K562 (cell line): ENCODE measurements around the gene MVD.

Source experiments
- BDP1 ChIP-seq: IDR thresholded peaks from 3 replicates; pipeline ENCODE4 v1.6.1; 2011; ENCODE audit not compliant: insufficient read length, insufficient read depth
- RB1 ChIP-seq: fragments of 450-650 bp; IDR thresholded peaks from 2 replicates; pipeline ENCODE4 v1.6.1; 2017; ENCODE audit warnings: low read depth, mild to moderate bottlenecking
- SIRT6 ChIP-seq: IDR thresholded peaks from one replicate; pipeline ENCODE4 v1.6.1; 2012; ENCODE audit warnings: low read depth, mild to moderate bottlenecking, control low read depth, inconsistent platforms, low read length, moderate library complexity

DNA sequence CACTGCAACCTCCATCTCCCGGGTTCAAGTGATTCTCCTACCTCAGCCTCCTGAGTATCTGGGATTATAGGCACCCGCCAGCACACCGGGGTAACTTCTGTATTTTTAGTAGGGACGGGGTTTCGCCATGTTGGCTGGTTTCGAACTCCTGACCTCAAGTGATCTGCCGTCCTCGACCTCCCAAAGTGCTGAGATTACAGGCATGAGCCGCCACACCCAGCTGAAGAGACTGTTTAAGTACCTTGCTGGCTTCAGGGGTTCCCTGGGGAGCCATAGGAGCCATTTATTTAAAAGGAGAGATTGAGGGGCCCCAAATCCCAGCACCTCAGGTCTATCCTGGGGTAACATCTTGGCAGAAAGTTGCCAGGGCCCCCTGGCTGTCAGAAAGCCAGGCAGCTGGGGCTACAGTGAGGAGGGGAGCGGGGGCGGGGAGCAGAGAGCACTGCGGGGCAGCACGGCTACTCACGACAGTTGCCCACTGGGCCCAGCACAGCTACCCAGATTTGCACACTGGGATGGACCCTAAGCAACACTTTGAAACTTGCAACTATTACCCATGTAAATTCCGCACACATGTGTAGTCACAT, 21.8 kb upstream of the MVD start:
- no peak for TF ChIP-seq RB1
- no peak for TF ChIP-seq BDP1
- TF ChIP-seq SIRT6 = no peak
